DND-41 (cell line): ENCODE measurements around the gene SLC23A1.
A peak's percentile ranks its signal among the peaks of the same experiment; 100 is the strongest.

Experiments used
- EZH2 ChIP-seq: IDR thresholded peaks from 3 replicates; pipeline ENCODE4 v1.6.1; 2012; ENCODE audit warnings: borderline replicate concordance, low read depth, mild to moderate bottlenecking, moderate library complexity, low read length, inconsistent platforms; ENCODE audit not compliant: severe bottlenecking
- TF ChIP-seq, protein P1 (sequence below): IDR thresholded peaks from 2 replicates; pipeline ENCODE4 v1.5.1; 2012; ENCODE audit warnings: borderline replicate concordance, low read length, moderate library complexity, mild to moderate bottlenecking; ENCODE audit not compliant: poor library complexity, severe bottlenecking; ENCODE audit errors: extremely low read depth

DNA sequence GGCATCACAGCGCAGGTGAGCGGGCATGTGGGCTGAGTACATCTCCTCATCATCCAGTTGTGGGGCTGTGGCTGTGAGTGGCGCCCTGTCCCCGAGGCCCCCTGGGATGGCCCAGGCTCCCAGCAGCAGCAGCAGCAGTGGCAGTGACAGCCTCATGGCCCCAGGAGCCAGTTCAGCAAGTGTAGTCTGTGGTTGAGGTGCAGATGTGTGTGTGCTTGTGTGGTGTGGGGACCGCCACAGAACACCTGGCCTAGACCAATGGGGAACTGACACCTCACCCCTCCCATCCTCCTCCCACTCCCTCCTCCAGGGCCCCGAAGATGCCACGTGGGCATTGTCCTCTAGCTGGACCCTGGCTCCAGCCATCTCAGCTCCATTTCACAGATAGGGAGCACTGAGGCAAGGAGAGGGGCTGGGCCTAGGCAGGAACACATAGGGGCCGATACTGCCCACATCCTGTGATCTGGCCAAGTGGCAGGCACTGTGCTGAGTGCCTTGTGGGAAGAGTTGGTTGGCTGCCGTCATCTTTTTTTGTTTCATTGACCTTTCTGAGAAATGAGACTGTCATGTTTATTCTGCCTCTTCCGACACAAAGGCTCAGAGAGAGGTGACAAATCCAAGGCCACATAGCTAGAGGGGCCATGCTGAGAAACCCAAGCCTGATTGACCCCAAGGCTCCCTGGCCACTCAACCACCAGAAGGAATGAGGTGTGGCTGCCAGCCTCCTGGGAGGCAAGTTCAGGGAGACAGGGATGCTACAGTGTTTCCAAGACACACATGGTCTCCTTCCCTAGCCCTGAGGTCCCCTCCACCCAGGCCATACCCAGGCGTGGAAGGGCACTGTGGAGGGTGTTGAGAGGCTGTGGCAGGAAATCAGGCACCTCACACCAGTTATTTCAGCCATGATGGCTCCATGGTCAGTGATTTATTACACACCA is 6.9 kb upstream of the SLC23A1 start, which contains the start of gene MZB1:
- TF ChIP-seq, protein P1, sequence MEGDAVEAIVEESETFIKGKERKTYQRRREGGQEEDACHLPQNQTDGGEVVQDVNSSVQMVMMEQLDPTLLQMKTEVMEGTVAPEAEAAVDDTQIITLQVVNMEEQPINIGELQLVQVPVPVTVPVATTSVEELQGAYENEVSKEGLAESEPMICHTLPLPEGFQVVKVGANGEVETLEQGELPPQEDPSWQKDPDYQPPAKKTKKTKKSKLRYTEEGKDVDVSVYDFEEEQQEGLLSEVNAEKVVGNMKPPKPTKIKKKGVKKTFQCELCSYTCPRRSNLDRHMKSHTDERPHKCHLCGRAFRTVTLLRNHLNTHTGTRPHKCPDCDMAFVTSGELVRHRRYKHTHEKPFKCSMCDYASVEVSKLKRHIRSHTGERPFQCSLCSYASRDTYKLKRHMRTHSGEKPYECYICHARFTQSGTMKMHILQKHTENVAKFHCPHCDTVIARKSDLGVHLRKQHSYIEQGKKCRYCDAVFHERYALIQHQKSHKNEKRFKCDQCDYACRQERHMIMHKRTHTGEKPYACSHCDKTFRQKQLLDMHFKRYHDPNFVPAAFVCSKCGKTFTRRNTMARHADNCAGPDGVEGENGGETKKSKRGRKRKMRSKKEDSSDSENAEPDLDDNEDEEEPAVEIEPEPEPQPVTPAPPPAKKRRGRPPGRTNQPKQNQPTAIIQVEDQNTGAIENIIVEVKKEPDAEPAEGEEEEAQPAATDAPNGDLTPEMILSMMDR, result peak; percentile 22
- TF ChIP-seq EZH2, result no peak
